Neural cell (in vitro differentiated cells): ENCODE results near the gene UGT1A8. TPM values are rescaled to one million over a fixed set of nuclear protein-coding genes. Genes with fewer than 3 reads are reported as not detected.

Experiments
- H2AFZ ChIP-seq: fragments of 200-600, 300-800 bp; sonication (generic), shearing (Covaris generic); 2 replicates; pipeline ENCODE4 v1.6.0; 2014; ENCODE audit warnings: low read depth, mild to moderate bottlenecking, antibody characterized with exemption, low read length, moderate library complexity
- H3F3A ChIP-seq: fragments of 200-600 bp; shearing (Covaris generic); 2 replicates; pipeline ENCODE4 v1.6.1; 2016; ENCODE audit warnings: mild to moderate bottlenecking, moderate library complexity, mixed read lengths, antibody characterized with exemption, low read length; ENCODE audit not compliant: insufficient read depth, poor library complexity, severe bottlenecking
- H3K27ac ChIP-seq: fragments of 200-600, 300-800 bp; sonication (generic), shearing (Covaris generic); 2 replicates; pipeline ENCODE4 v1.5.1; 2014; ENCODE audit warnings: mild to moderate bottlenecking, low read length, moderate library complexity
- H3K27me3 ChIP-seq: fragments of 300-800, 200-600 bp; sonication (generic), shearing (Covaris generic); 2 replicates; pipeline ENCODE4 v1.6.0; 2014; ENCODE audit warnings: mild to moderate bottlenecking, low read depth, low read length, moderate library complexity; ENCODE audit not compliant: insufficient read depth
- H3K36me3 ChIP-seq: fragments of 300-800, 200-600 bp; sonication (generic), shearing (Covaris generic); 2 replicates; pipeline ENCODE4 v1.5.1; 2014; ENCODE audit warnings: mild to moderate bottlenecking, antibody characterized with exemption, low read length, moderate library complexity; ENCODE audit not compliant: insufficient read depth
- H3K4me2 ChIP-seq: fragments of 300-800, 200-600 bp; sonication (generic), shearing (Covaris generic); 2 replicates; pipeline ENCODE4 v1.6.0; 2014; ENCODE audit warnings: mild to moderate bottlenecking, low read length
- H3K4me3 ChIP-seq: fragments of 300-800, 200-600 bp; sonication (generic), shearing (Covaris generic); 2 replicates; pipeline ENCODE4 v1.5.1; 2014; ENCODE audit warnings: mild to moderate bottlenecking, low read length, moderate library complexity
- H3K79me2 ChIP-seq: fragments of 200-600 bp; shearing (Covaris generic); replicated peaks from 2 replicates; pipeline ENCODE4 v1.6.0; 2014; ENCODE audit warnings: mild to moderate bottlenecking, low read length, moderate library complexity; ENCODE audit not compliant: insufficient read depth
- H3K9ac ChIP-seq: fragments of 300-800, 200-600 bp; sonication (generic), shearing (Covaris generic); 2 replicates; pipeline ENCODE4 v1.6.1; 2016; ENCODE audit warnings: mild to moderate bottlenecking, low read length, mixed read lengths
- H3K9me2 ChIP-seq: fragments of 200-600 bp; shearing (Covaris generic); 2 replicates; pipeline ENCODE4 v1.6.1; 2016; ENCODE audit warnings: mild to moderate bottlenecking, low read length, mixed read lengths; ENCODE audit not compliant: insufficient read depth
- H3K9me3 ChIP-seq: fragments of 200-600, 300-800 bp; sonication (generic), shearing (Covaris generic); 2 replicates; pipeline ENCODE4 v1.6.1; 2016; ENCODE audit warnings: mild to moderate bottlenecking, mixed run types, low read length, moderate library complexity, mixed read lengths
- H4K20me1 ChIP-seq: fragments of 200-600 bp; shearing (Covaris generic); 2 replicates; pipeline ENCODE4 v1.6.1; 2016; ENCODE audit warnings: mild to moderate bottlenecking, mixed run types; ENCODE audit not compliant: insufficient read depth
- EP300 ChIP-seq: fragments of 450-650 bp; conservative IDR thresholded peaks from 2 replicates; pipeline ENCODE4 v1.6.1; 2014; ENCODE audit warnings: antibody characterized with exemption, mild to moderate bottlenecking, moderate library complexity; ENCODE audit not compliant: poor library complexity, severe bottlenecking
- EZH2 ChIP-seq: fragments of 200-600, 300-800 bp; shearing (Covaris generic), sonication (generic); IDR thresholded peaks from 2 replicates; pipeline ENCODE4 v1.6.1; 2014; ENCODE audit warnings: antibody characterized with exemption, low read length, borderline replicate concordance, mild to moderate bottlenecking; ENCODE audit not compliant: insufficient read depth, poor library complexity, severe bottlenecking
- MXI1 ChIP-seq: fragments of 450-650 bp; conservative IDR thresholded peaks from 2 replicates; pipeline ENCODE4 v1.6.1; 2014; ENCODE audit warnings: antibody characterized with exemption, mild to moderate bottlenecking; ENCODE audit not compliant: poor library complexity, severe bottlenecking
- POLR2AphosphoS5 ChIP-seq: IDR thresholded peaks from 2 replicates; pipeline ENCODE4 v1.6.1; 2012
- RAD21 ChIP-seq: fragments of 450-650 bp; conservative IDR thresholded peaks from 2 replicates; pipeline ENCODE4 v1.6.1; 2014; ENCODE audit warnings: antibody characterized with exemption, mild to moderate bottlenecking, moderate library complexity
- SMC3 ChIP-seq: fragments of 450-650 bp; conservative IDR thresholded peaks from 2 replicates; pipeline ENCODE4 v1.6.1; 2014; ENCODE audit warnings: antibody characterized with exemption, mild to moderate bottlenecking, moderate library complexity; ENCODE audit not compliant: poor library complexity
- TAF1 ChIP-seq: IDR thresholded peaks from 2 replicates; pipeline ENCODE4 v1.6.1; 2012; ENCODE audit warnings: low read depth
- polyA plus RNA-seq: library from polyadenylated mRNA; depleted of rRNA; stranded (reverse); fragments of >200 nt; gene quantifications from 2 replicates; pipeline ENCODE4 v1.2.3, GENCODE V29; 2014
- TF ChIP-seq, protein P1 (sequence below): fragments of 450-650 bp; IDR thresholded peaks from 2 replicates; pipeline ENCODE4 v1.5.1; 2014; ENCODE audit warnings: antibody characterized with exemption, mild to moderate bottlenecking, moderate library complexity; ENCODE audit not compliant: poor library complexity, severe bottlenecking
- TF ChIP-seq, protein P2 (sequence below): IDR thresholded peaks from 2 replicates; pipeline ENCODE4 v1.6.1; 2012; ENCODE audit warnings: borderline replicate concordance

The UGT1A8 gene
- polyA plus RNA-seq, 1 donor from 2014 or later: not detected

DNA sequence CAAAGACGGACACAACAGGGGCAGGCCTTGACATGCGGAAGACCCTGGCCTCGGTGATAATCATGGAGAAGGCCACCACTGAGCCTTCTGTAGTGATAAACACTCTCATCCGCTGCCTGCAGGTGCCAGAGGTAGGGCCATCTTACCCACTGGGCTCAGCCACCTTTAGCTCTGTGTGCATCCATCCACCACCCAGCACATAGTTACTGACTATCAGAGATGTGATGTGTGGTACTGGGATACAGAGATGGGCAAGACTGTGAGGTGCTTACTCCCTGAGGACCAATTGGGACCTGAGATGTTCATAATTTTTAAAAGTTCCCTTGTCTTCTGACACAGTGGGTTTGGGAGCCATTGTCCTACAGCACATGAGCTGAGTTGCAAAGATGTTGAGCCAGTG lies 162.3 kb downstream of the UGT1A8 start:
- Histone ChIP-seq H3K27ac (no peak overlapping the region), H3K36me3 (no peaks in the 10 kb centered on the region), H3F3A (no peaks in the 10 kb centered on the region), H4K20me1 (no peaks in the 10 kb centered on the region), H3K4me2 (no peak overlapping the region), H3K9me2 (no peaks in the 10 kb centered on the region), H3K9ac (no peak overlapping the region), H3K9me3 (peaks cover 3% of the 10 kb centered on the region), H3K79me2 (no peaks in the 10 kb centered on the region), H3K4me3 (no peak overlapping the region), H2AFZ (no peak overlapping the region), H3K27me3 (no peaks in the 10 kb centered on the region)
- TF ChIP-seq MXI1 (no peak), EP300 (no peak), EZH2 (no peak), TAF1 (no peak), SMC3 (no peak), POLR2AphosphoS5 (no peak), RAD21 (no peak)
- TF ChIP-seq, protein P1, sequence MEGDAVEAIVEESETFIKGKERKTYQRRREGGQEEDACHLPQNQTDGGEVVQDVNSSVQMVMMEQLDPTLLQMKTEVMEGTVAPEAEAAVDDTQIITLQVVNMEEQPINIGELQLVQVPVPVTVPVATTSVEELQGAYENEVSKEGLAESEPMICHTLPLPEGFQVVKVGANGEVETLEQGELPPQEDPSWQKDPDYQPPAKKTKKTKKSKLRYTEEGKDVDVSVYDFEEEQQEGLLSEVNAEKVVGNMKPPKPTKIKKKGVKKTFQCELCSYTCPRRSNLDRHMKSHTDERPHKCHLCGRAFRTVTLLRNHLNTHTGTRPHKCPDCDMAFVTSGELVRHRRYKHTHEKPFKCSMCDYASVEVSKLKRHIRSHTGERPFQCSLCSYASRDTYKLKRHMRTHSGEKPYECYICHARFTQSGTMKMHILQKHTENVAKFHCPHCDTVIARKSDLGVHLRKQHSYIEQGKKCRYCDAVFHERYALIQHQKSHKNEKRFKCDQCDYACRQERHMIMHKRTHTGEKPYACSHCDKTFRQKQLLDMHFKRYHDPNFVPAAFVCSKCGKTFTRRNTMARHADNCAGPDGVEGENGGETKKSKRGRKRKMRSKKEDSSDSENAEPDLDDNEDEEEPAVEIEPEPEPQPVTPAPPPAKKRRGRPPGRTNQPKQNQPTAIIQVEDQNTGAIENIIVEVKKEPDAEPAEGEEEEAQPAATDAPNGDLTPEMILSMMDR: no peak
- TF ChIP-seq, protein P2, sequence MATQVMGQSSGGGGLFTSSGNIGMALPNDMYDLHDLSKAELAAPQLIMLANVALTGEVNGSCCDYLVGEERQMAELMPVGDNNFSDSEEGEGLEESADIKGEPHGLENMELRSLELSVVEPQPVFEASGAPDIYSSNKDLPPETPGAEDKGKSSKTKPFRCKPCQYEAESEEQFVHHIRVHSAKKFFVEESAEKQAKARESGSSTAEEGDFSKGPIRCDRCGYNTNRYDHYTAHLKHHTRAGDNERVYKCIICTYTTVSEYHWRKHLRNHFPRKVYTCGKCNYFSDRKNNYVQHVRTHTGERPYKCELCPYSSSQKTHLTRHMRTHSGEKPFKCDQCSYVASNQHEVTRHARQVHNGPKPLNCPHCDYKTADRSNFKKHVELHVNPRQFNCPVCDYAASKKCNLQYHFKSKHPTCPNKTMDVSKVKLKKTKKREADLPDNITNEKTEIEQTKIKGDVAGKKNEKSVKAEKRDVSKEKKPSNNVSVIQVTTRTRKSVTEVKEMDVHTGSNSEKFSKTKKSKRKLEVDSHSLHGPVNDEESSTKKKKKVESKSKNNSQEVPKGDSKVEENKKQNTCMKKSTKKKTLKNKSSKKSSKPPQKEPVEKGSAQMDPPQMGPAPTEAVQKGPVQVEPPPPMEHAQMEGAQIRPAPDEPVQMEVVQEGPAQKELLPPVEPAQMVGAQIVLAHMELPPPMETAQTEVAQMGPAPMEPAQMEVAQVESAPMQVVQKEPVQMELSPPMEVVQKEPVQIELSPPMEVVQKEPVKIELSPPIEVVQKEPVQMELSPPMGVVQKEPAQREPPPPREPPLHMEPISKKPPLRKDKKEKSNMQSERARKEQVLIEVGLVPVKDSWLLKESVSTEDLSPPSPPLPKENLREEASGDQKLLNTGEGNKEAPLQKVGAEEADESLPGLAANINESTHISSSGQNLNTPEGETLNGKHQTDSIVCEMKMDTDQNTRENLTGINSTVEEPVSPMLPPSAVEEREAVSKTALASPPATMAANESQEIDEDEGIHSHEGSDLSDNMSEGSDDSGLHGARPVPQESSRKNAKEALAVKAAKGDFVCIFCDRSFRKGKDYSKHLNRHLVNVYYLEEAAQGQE: no peak

DNA sequence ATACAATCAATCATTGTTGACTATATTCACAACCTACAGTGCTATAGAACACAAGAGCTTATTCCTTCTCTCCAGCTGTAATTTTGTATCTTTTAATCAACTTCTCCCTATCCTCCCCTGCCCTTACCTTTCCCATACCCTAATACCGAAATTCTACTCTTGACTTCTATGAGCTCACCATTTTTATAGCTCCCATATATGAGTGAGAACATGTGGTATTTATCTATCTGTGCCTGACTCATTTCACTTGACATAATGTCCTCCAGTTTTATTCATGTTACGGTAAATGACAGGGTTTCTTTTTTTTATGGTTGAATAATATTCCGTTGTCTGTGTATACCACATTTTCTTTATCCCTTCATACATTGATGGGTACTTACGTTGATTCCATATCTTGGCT lies 163.3 kb downstream of the UGT1A8 start:
- H3K9me3 ChIP-seq: peaks cover 3% of the 10 kb centered on the region
- H3K79me2 ChIP-seq: no peaks in the 10 kb centered on the region
- no peak for TF ChIP-seq RAD21
- no peak for TF ChIP-seq POLR2AphosphoS5
- TF ChIP-seq TAF1: no peak
- TF ChIP-seq, protein P1: no peak
- TF ChIP-seq EP300: no peak
- TF ChIP-seq, protein P2: no peak
- TF ChIP-seq EZH2: no peak
- TF ChIP-seq MXI1: no peak
- TF ChIP-seq SMC3: no peak
- no peak overlapping the region for H2AFZ ChIP-seq
- no peaks in the 10 kb centered on the region for H4K20me1 ChIP-seq
- no peaks in the 10 kb centered on the region for H3K36me3 ChIP-seq
- no peaks in the 10 kb centered on the region for H3F3A ChIP-seq
- no peaks in the 10 kb centered on the region for H3K9me2 ChIP-seq
- no peak overlapping the region for H3K27ac ChIP-seq
- H3K4me3 ChIP-seq: no peak overlapping the region
- H3K4me2 ChIP-seq: no peak overlapping the region
- no peak overlapping the region for H3K9ac ChIP-seq
- no peaks in the 10 kb centered on the region for H3K27me3 ChIP-seq
